K562 (cell line): ENCODE data around the gene CCDC28A. TPM values are rescaled to one million over a fixed set of nuclear protein-coding genes. Genes with fewer than 3 reads are reported as not detected.

Experiments
- CREB1 ChIP-seq, 2 experiments: sonication (generic) in 1 of 2; formaldehyde crosslinking in 1 of 2; IDR thresholded peaks; 2 replicates each; pipeline versions ENCODE4 v1.6.1 to v1.8.0; 2012 to 2022; ENCODE audit warnings: inconsistent platforms in 1 of 2, mild to moderate bottlenecking in 1 of 2, missing genetic modification reagents in 1 of 2, moderate library complexity in 1 of 2
- FOXJ2 ChIP-seq: fragments of 200-800 bp; sonication (Bioruptor generic); IDR thresholded peaks from 2 replicates; pipeline ENCODE4 v1.6.1; 2016; ENCODE audit warnings: missing genetic modification characterization, missing compliant biosample characterization
- GABPB2 ChIP-seq: fragments of 250-450 bp; sonication (Bioruptor Pico); conservative IDR thresholded peaks from 2 replicates; pipeline ENCODE4 v1.5.1; 2021; ENCODE audit warnings: mild to moderate bottlenecking
- HMGN3 ChIP-seq: IDR thresholded peaks from 2 replicates; pipeline ENCODE4 v1.6.1; 2011; ENCODE audit warnings: borderline replicate concordance, low read depth, mild to moderate bottlenecking, mixed read lengths, low read length; ENCODE audit not compliant: insufficient read length; ENCODE audit errors: extremely low read depth
- KHSRP ChIP-seq: fragments of 450-650 bp; IDR thresholded peaks from 2 replicates; pipeline ENCODE4 v1.6.1; 2017
- KLF1 ChIP-seq: fragments of 450-650 bp; IDR thresholded peaks from 2 replicates; pipeline ENCODE4 v1.6.1; 2016; ENCODE audit warnings: missing genetic modification characterization, missing compliant biosample characterization
- MAFK ChIP-seq: IDR thresholded peaks from 2 replicates; pipeline ENCODE4 v1.6.1; 2011; ENCODE audit warnings: low read length, improper control_type of control experiment
- MXI1 ChIP-seq: IDR thresholded peaks from 2 replicates; pipeline ENCODE4 v1.6.1; 2011; ENCODE audit warnings: low read depth, mild to moderate bottlenecking, improper control_type of control experiment, low read length
- POLR2G ChIP-seq: fragments of 200-400 bp; formaldehyde crosslinking; IDR thresholded peaks from 2 replicates; pipeline ENCODE4 v1.6.1; 2017; ENCODE audit warnings: low read depth, mild to moderate bottlenecking, antibody characterized with exemption, low read length, moderate library complexity
- PTTG1 ChIP-seq: fragments of 450-650 bp; IDR thresholded peaks from 2 replicates; pipeline ENCODE4 v1.6.1; 2016; ENCODE audit warnings: low read depth, mild to moderate bottlenecking, missing genetic modification characterization, missing compliant biosample characterization
- SOX6 ChIP-seq: fragments of 450-650 bp; IDR thresholded peaks from 2 replicates; pipeline ENCODE4 v1.6.1; 2014; ENCODE audit warnings: mild to moderate bottlenecking
- SRSF3 ChIP-seq: fragments of 200-400 bp; formaldehyde crosslinking; IDR thresholded peaks from 2 replicates; pipeline ENCODE4 v1.6.1; 2016; ENCODE audit warnings: mild to moderate bottlenecking, low read length, moderate library complexity; ENCODE audit not compliant: insufficient read depth
- XRCC5 ChIP-seq: fragments of 200-400 bp; formaldehyde crosslinking; IDR thresholded peaks from 2 replicates; pipeline ENCODE4 v1.6.1; 2017; ENCODE audit warnings: low read depth, mild to moderate bottlenecking, low read length
- YY1 ChIP-seq, 3 experiments: IDR thresholded peaks; 2 replicates each; pipeline ENCODE4 v1.6.1; 2011; ENCODE audit warnings: low read length in 2 of 3, mild to moderate bottlenecking in 2 of 3, moderate library complexity in 2 of 3, borderline replicate concordance in 1 of 3, control low read depth in 1 of 3, low read depth in 1 of 3; ENCODE audit not compliant: insufficient read depth in 3 of 3, insufficient replicate concordance in 2 of 3, control insufficient read depth in 1 of 3, insufficient read length in 1 of 3; ENCODE audit errors: extremely low read depth in 1 of 3
- ZNF146 ChIP-seq: IDR thresholded peaks from one replicate; pipeline ENCODE4 v1.6.1; 2018; ENCODE audit warnings: missing compliant biosample characterization; ENCODE audit not compliant: unreplicated experiment
- ZNF431 ChIP-seq: sonication (generic); formaldehyde crosslinking; IDR thresholded peaks from 2 replicates; pipeline ENCODE4 v1.8.0; 2022; ENCODE audit warnings: mild to moderate bottlenecking, missing genetic modification reagents
- polyA plus RNA-seq, 8 experiments: library from polyadenylated mRNA; depleted of rRNA in 4 of 8; stranded (reverse) in 5 of 8; unstranded in 3 of 8; fragments of >200 nt; fragmentation: Nextera tagmentation in 2 of 8; fragmentation: Illumina TruSeq in 1 of 8; extraction: Ambion mirVana in 2 of 8; extraction: Trizol in 1 of 8; gene quantifications; 2 replicates each; pipeline versions ENCODE4 v1.2.1 to v1.2.3, GENCODE V29; 2011 to 2014; ENCODE audit warnings: inconsistent platforms in 1 of 8, missing spikeins in 1 of 8
- total RNA-seq, 7 experiments: library from RNA; depleted of rRNA in 6 of 7; stranded (reverse); fragments of >200 nt in 6 of 7; fragmentation: Illumina TruSeq in 2 of 7; extraction: Trizol in 2 of 7; gene quantifications; 2 replicates each; pipeline versions ENCODE4 v1.2.1 to v1.2.3, GENCODE V29; 2011 to 2021; ENCODE audit warnings: low replicate concordance in 1 of 7
- TF ChIP-seq, protein P1 (sequence below), 2 experiments: fragments of 450-650 bp; IDR thresholded peaks; 2 replicates each; pipeline ENCODE4 v1.6.1; 2016
- TF ChIP-seq, protein P2 (sequence below): fragments of 450-650 bp; IDR thresholded peaks from 2 replicates; pipeline ENCODE4 v1.6.1; 2016; ENCODE audit warnings: borderline replicate concordance

Gene CCDC28A
- total and polyA plus RNA-seq, 9 of the 15 experiments (the other 6 are each of a cell fraction or from before 2014, with no cell fraction given): 12.6 to 35.5 (median 19.1) TPM

DNA sequence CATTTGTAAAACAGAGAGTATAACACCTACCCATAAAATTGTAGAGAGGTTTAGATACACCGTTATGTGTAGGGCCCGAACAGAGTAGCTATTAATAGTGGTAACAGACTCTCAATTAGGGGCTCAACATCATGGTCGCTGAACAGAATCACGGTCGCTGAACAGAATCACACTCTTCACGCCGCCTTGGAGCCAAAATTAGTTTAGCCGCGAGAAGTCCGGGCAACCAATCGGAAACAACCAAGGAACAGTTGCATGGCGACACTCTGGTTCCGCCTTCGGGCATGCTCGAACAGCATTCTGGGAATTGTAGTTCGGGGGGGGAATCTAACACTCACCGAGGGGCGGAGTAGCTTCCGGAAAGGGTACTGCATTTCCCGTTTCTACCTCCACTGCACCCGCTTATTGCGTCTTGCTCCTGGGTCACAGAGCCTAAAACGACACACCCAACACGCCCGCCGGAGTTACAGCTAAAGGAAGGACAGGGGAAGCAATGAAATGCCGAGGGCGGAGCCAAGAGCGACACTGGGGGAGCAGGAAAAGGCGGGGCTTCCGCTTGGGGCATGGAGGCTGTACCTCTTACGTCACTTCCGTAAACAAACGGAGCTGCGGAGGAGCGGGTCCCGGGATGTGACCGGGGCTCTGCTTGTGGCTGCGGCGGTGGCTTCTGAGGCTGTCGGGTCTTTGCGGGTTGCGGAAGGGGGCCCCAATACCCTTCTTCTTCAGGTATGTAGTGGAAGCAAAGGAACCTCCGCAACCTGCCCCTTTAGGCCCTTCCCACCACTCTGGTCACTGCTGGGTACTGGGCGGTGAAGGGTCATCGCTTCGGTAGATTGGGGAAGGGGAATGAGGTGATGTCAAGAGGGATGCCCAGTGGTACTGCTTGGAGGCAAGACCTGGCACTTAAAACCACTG, at the start of gene CCDC28A (continued):
- no peak for TF ChIP-seq ZNF146 (CRISPR knock-in tag)
- TF ChIP-seq GABPB2 (CRISPR knock-in tag): no peak
- TF ChIP-seq MAFK: 0 out of 2 replicates have a peak, but pooled peaks have one; percentile 6
- TF ChIP-seq FOXJ2 (tag): peak; percentile 89
- no peak for TF ChIP-seq PTTG1
- TF ChIP-seq HMGN3: peak; percentile 39
- TF ChIP-seq YY1 (IDR thresholded peaks at IDR 0.05; ENCODE audit: borderline replicate concordance in 1 of 3, control insufficient read depth in 1 of 3, extremely low read depth in 1 of 3, insufficient read depth in 3 of 3, insufficient read length in 1 of 3, insufficient replicate concordance in 2 of 3, low read depth in 1 of 3, low read length in 2 of 3): peak in 2 of 3 experiments; percentile 23 to 56
- peak; percentile 77 for TF ChIP-seq MXI1
- TF ChIP-seq KLF1: 0 out of 2 replicates have a peak, but pooled peaks have one; percentile 56
- TF ChIP-seq SOX6: no peak; the same call in 1 of the 2 replicates
- peak; percentile 87 for TF ChIP-seq CREB1 (IDR thresholded peaks at IDR 0.05)
- TF ChIP-seq CREB1 (CRISPR knock-in tag; IDR thresholded peaks at IDR 0.05): peak; percentile 94
- no peak for TF ChIP-seq ZNF431 (CRISPR knock-in tag)
- TF ChIP-seq KHSRP: no peak
- TF ChIP-seq, protein P1, sequence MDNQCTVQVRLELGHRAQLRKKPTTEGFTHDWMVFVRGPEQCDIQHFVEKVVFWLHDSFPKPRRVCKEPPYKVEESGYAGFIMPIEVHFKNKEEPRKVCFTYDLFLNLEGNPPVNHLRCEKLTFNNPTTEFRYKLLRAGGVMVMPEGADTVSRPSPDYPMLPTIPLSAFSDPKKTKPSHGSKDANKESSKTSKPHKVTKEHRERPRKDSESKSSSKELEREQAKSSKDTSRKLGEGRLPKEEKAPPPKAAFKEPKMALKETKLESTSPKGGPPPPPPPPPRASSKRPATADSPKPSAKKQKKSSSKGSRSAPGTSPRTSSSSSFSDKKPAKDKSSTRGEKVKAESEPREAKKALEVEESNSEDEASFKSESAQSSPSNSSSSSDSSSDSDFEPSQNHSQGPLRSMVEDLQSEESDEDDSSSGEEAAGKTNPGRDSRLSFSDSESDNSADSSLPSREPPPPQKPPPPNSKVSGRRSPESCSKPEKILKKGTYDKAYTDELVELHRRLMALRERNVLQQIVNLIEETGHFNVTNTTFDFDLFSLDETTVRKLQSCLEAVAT (IDR thresholded peaks at IDR 0.05): no peak
- TF ChIP-seq XRCC5: no peak
- TF ChIP-seq POLR2G: peak; percentile 80
- TF ChIP-seq SRSF3: no peak
- TF ChIP-seq, protein P2, sequence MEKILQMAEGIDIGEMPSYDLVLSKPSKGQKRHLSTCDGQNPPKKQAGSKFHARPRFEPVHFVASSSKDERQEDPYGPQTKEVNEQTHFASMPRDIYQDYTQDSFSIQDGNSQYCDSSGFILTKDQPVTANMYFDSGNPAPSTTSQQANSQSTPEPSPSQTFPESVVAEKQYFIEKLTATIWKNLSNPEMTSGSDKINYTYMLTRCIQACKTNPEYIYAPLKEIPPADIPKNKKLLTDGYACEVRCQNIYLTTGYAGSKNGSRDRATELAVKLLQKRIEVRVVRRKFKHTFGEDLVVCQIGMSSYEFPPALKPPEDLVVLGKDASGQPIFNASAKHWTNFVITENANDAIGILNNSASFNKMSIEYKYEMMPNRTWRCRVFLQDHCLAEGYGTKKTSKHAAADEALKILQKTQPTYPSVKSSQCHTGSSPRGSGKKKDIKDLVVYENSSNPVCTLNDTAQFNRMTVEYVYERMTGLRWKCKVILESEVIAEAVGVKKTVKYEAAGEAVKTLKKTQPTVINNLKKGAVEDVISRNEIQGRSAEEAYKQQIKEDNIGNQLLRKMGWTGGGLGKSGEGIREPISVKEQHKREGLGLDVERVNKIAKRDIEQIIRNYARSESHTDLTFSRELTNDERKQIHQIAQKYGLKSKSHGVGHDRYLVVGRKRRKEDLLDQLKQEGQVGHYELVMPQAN: peak; percentile 78; the same call in 1 of the 2 replicates
